HG03175 (cell line): ENCODE results near the gene PGP.
"Not testable (repeated sequence)": the region's sequence is repeated elsewhere in the genome, so short reads cannot be mapped to it uniquely, and the experiment has no call there.

Experiments
- ATAC-seq: cut with Tn5 transposase; IDR thresholded peaks from one replicate; pipeline ENCODE4 v1.9.1; 2021; ENCODE audit warnings: mild to moderate bottlenecking, moderate library complexity; ENCODE audit not compliant: unreplicated experiment

The PGP gene

DNA sequence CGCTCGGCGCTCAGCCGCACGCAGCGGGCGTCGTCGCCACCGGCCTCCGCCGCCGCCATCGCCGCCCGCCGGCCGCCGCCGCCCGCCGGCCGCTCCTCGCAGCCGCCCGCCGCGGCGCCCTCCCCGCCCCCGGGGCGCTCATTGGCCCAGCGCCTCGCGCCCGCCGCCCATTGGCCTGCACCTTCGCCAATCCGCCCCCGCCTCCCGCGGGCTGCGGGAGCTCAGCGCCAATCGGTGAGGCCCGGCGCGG lies at the start of gene PGP:
PGP (minus strand) TSS at position 122 of the 250 bp plus-strand sequence; CDS start at position 59, 63 bp downstream.
- ATAC-seq = peak; percentile 89

- not testable (repeated sequence) for ATAC-seq
Measured at GRCh38 chr16:2263026-2263425, 48.4 kb upstream of the PGP start.

GRCh38 chr16:2260250-2260649 lies 45.6 kb upstream of the PGP start:
- ATAC-seq = no peak

GRCh38 chr16:2258530-2258929 lies 43.9 kb upstream of the PGP start:
- not testable (repeated sequence) for ATAC-seq

GRCh38 chr16:2257726-2258125 lies 43.1 kb upstream of the PGP start:
- ATAC-seq = no peak

- ATAC-seq = no peak
Measured at GRCh38 chr16:2256531-2257140, 42.0 kb upstream of the PGP start.

DNA sequence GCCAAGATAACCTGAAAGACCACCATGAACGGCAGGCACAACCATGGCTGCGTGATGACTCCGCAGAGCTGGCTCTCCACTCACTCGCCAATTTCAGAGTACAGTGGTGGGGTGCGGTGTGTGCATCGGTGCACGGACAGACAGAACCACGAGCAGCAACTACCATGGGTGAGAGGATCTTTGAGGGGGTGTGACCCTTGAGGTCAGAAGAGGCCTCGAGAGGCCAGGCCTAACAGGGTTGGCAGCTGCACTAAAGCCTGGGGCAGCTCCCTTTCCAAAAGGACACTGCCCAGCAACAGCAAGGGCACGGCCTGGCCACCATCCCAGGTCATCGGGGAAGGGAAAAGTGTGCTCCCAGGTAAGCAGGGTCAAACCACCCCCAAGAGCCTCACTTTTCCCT lies 38.7 kb upstream of the PGP start:
- no peak for ATAC-seq

- ATAC-seq = no peak
Measured at GRCh38 chr16:2252806-2253148, 38.1 kb upstream of the PGP start.

- peak; percentile 90 for ATAC-seq
Measured at GRCh38 chr16:2251296-2252111, 36.9 kb upstream of the PGP start, which contains the start of gene ECI1. ECI1 (minus strand) TSS chr16:2251587; CDS start chr16:2251566, 21 bp downstream.

- ATAC-seq = peak; percentile 17
Measured at GRCh38 chr16:2250652-2251295, 36.1 kb upstream of the PGP start.

- ATAC-seq = no peak
Measured at GRCh38 chr16:2246301-2246885, 31.8 kb upstream of the PGP start.

GRCh38 chr16:2244926-2245795 lies 30.5 kb upstream of the PGP start:
- ATAC-seq = no peak

GRCh38 chr16:2244301-2244700 lies 29.7 kb upstream of the PGP start:
- ATAC-seq = no peak

DNA sequence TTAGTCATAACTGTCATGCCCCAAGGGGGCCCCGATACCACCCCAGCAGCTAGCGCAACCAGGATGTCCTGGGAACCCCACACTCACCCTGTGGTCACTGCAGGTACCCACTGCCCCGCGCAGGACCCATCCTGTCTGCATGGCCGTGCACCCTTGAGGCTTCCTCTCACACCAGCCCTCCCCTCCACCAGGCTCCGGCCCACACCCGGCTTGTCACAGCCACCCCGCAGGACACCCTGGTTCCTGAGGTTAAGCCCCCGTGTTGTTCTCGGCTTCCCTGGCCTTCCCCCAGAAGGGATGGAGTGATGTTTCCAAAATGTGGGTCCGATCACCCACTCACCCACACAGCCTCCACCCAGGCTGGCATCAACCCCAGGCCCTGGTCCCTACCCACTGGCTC lies 29.1 kb upstream of the PGP start:
- ATAC-seq = no peak

GRCh38 chr16:2243031-2243528 lies 28.4 kb upstream of the PGP start:
- no peak for ATAC-seq

GRCh38 chr16:2242598-2242997 lies 28.0 kb upstream of the PGP start:
- ATAC-seq = no peak

- ATAC-seq = not testable (repeated sequence)
Measured at GRCh38 chr16:2240331-2240730, 25.7 kb upstream of the PGP start.

DNA sequence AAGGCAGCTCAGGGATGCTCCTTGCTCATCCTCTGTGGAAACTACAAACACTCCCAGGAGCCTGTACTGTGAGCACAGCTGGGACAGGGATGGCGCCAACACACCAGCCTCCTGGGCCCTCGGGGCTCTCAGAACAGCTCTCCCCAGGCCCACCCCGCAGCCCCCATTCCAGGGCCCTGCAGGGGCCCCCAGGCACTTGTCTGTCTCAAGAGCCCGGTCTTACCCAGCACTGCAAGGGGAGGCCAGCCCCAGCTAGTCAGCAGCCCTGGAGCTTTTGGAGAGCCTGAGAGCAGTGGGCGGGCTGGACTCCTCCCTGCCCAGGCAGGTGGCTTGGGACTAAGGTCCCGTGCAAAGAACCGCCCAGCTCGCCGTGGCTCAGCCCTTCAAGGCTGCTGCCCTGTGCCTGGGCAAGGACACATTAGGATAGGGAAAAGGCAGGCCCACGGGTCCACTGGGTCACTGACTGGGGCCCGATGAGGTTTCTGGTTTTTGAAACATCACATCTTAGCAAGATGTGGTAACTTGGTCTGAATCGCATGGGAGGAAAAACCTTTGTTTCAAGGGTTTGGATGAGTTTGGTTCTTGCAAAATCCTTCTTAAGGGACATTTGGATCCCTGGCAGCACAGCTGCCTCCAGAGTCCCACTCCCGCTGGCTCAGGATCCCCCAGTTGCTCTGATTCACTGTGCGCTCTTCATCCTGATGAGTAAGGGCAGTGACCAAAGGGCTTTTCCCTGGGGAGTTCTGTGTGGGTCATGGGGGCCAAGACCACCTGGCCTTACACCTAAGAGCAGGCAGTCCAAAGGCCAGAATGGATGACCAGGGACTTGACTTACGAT lies 24.4 kb upstream of the PGP start:
- ATAC-seq = no peak

GRCh38 chr16:2238150-2238837 lies 23.7 kb upstream of the PGP start:
- ATAC-seq = no peak
